Measurements from ENCODE around the gene DSCAML1. TPM values are rescaled to one million over a fixed set of nuclear protein-coding genes. Genes with fewer than 3 reads are reported as not detected.

DSCAML1 gene
- total RNA-seq, 4 donors from 2014 or later = 2.9 to 5.8 (median 3.3) TPM

DNA sequence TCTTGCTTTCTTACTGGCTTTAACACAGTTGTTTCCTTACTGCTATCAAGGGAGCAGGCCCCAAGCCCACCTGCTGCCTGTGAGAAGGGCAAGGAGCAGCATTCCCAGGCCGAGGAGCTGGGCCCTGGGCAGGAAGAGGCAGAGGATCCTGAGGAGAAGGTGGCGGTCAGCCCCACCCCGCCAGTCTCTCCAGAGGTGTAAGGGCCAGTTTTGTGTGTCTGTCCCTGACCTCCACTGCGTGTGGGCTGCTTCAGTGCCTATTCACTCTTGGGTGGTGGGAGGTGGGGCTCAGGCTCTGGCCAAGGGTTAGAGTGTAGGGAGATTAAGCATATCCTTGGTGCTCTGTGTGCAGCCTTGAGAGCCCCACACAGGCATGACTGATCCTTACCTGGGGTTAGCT, 414.3 kb downstream of the DSCAML1 start:
- intact Hi-C loops (cut with DNase I; ENCODE audit: low total_unique reads) (no loop called here), in situ Hi-C loops (cut with MboI; ENCODE audit: low pct_ligation_motif_present in 1 of 4, low pct_unique_long_range_greater_than_20kb in 1 of 4, low sequenced_read_pairs in 3 of 4) (no loop called here)
- Histone ChIP-seq H3K4me1 (no peaks in the 10 kb centered on the region), H3K9me3 (no peaks in the 10 kb centered on the region), H3K27me3 (no peaks in the 10 kb centered on the region), H3K27ac (no peak overlapping the region), H3K4me3 (no peak overlapping the region), H3K36me3 (peaks cover 0 to 3% (median 0%) of the 10 kb centered on the region in 4 donors)
- DNase-seq = no peak
- TF ChIP-seq EP300 (IDR thresholded peaks at IDR 0.05; ENCODE audit: low read depth) (no peak), POLR2A (IDR thresholded peaks at IDR 0.05) (no peak), POLR2AphosphoS5 (IDR thresholded peaks at IDR 0.05) (no peak)
- TF ChIP-seq, protein P1, sequence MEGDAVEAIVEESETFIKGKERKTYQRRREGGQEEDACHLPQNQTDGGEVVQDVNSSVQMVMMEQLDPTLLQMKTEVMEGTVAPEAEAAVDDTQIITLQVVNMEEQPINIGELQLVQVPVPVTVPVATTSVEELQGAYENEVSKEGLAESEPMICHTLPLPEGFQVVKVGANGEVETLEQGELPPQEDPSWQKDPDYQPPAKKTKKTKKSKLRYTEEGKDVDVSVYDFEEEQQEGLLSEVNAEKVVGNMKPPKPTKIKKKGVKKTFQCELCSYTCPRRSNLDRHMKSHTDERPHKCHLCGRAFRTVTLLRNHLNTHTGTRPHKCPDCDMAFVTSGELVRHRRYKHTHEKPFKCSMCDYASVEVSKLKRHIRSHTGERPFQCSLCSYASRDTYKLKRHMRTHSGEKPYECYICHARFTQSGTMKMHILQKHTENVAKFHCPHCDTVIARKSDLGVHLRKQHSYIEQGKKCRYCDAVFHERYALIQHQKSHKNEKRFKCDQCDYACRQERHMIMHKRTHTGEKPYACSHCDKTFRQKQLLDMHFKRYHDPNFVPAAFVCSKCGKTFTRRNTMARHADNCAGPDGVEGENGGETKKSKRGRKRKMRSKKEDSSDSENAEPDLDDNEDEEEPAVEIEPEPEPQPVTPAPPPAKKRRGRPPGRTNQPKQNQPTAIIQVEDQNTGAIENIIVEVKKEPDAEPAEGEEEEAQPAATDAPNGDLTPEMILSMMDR (IDR thresholded peaks at IDR 0.05) = no peak
- WGBS, 2 donors (ENCODE audit: low coverage in 1 of 2) = 94% methylated on average over 4 of the region's 4 CpGs; no CpG with 5 or more reads in 1 of the 2 donors

DNA sequence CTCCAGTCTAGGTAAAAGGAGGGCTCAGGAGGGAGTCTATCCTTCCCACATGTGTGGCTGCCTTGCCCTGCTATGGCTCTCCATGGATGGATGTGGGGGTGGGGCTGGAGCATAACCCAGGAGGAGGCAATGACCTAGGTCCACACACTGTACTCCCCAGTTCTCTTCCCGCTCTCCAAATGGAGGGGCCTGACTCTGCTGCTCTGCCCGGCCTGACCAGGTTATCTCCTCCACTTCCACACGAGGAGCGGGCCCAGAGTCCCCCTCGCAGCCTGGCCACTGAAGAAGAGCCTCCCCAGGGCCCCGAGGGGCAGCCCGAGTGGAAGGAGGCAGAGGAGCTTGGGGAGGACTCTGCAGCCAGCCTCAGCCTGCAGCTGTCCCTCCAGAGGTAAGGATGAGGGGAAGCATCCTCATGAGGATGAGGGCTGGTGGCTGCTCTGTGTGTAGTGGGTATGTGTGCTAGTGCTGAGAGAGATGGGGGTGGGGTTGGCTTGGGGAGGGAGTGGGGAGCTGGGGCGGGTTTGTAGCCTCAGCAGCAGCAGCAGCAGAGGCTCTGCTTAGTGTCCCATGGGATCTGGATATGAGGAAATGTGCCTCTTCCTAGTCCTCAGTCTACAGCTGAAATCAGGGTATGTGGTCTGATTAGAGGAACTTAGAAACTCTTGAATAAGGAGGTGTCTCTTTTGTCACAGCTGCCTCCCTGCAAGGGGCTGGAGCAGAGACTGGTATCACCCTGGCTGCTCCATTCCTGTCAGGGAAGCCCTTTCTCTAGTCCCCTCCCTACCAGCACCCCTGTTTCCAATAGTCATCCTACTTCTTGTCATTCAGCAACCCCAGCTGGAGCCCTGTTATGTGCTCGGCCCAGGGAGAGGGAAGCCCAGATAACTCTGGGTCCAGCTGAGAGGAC, 415.3 kb downstream of the DSCAML1 start:
- DNase-seq = no peak
- in situ Hi-C loops (cut with MboI; ENCODE audit: low pct_ligation_motif_present in 1 of 4, low pct_unique_long_range_greater_than_20kb in 1 of 4, low sequenced_read_pairs in 3 of 4) = no loop called here
- intact Hi-C loops (cut with DNase I; ENCODE audit: low total_unique reads) = no loop called here

DNA sequence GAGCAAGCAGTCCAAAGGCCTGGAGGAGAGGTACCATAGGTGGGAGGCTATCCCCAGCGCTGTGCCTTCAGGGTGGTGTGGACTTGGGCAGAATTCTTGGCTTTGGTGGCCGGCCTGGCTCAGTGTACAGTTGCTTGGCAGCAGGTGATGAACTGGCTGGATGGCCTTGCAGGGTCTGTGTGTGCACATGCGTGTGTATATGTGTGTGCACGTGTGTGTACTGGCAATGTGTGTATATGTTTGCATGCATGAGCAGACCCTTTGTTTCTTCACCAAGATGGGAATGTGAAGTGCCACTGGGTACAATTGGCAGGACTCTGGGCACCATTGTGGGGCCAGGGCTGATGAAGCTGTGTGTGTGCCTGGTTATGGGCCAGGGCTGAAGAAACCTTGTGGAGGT, 416.3 kb downstream of the DSCAML1 start:
- Histone ChIP-seq H3K4me3 (no peak overlapping the region), H3K4me1 (no peaks in the 10 kb centered on the region), H3K27me3 (no peaks in the 10 kb centered on the region), H3K27ac (no peak overlapping the region), H3K36me3 (peaks cover 0 to 3% (median 0%) of the 10 kb centered on the region in 4 donors), H3K9me3 (no peaks in the 10 kb centered on the region)
- TF ChIP-seq, protein P1 (IDR thresholded peaks at IDR 0.05) = no peak
- no peak for TF ChIP-seq POLR2A (IDR thresholded peaks at IDR 0.05)
- TF ChIP-seq POLR2AphosphoS5 (IDR thresholded peaks at IDR 0.05) = no peak
- TF ChIP-seq EP300 (IDR thresholded peaks at IDR 0.05; ENCODE audit: low read depth) = no peak
- 98 to 100% methylated on average over 1 to 4 of the region's 4 CpGs for WGBS, 2 donors (ENCODE audit: low coverage in 1 of 2)
- intact Hi-C loops (cut with DNase I; ENCODE audit: low total_unique reads) (no loop called here), in situ Hi-C loops (cut with MboI; ENCODE audit: low pct_ligation_motif_present in 1 of 4, low pct_unique_long_range_greater_than_20kb in 1 of 4, low sequenced_read_pairs in 3 of 4) (no loop called here)
- DNase-seq = no peak

More for the DNA sequence above, 415.3 kb downstream of the DSCAML1 start:
- whole genome bisulfite sequencing, 2 donors (ENCODE audit: low coverage in 1 of 2) = 100% methylated on average over 1 to 9 of the region's 9 CpGs
- H3K9me3 ChIP-seq = no peaks in the 10 kb centered on the region
- TF ChIP-seq POLR2AphosphoS5 (IDR thresholded peaks at IDR 0.05) = no peak
- TF ChIP-seq, protein P1 (IDR thresholded peaks at IDR 0.05) = no peak
- no peak for TF ChIP-seq POLR2A (IDR thresholded peaks at IDR 0.05)
- no peak for TF ChIP-seq EP300 (IDR thresholded peaks at IDR 0.05; ENCODE audit: low read depth)
- H3K27ac ChIP-seq = no peak overlapping the region
- no peaks in the 10 kb centered on the region for H3K27me3 ChIP-seq
- H3K4me3 ChIP-seq = no peak overlapping the region
- peaks cover 0 to 3% (median 0%) of the 10 kb centered on the region in 4 donors for H3K36me3 ChIP-seq
- no peaks in the 10 kb centered on the region for H3K4me1 ChIP-seq

DNA sequence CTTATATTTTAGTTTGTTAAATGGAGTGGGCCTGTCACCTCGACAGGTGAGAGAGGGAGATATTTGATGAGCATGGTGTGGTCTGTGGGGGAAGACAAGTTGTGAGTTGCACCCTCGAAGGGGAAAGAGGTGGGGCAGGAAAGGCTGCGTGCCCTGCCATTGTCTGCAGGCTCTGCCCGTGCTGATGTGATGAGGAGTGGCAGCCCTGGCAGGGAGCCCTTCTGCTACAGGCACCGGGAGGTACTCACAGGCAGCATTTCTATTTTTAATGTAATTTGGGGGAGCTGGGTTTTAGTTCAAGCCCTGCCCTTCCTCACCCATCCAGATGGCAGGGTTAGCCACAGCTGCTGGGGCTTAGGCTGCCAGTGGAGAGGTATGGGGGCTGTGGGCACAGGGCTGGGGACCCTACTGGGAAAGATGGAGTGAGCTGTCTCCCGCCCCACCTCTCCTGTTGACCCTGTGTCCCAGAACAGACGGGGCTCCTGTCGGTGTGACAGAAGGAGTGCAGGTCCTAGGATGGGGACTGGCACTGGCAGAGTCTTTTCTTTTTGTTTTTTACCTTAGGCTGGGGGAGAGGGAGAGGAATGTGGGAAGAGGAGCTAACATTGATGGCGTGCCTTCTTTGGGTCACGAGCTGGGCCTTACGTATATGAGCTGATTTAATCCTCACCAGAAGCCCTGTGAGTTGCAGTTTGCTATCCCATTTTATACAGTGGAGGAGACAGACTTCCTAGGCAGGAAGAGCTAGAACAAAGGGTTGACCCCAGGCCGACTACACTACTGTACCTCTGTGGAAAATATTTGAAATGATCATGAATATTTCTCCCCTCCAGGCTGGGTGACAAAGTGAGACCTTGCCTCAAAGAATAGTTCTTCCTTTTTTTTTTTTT, 417.8 kb downstream of the DSCAML1 start:
- Histone ChIP-seq H3K27me3 (no peaks in the 10 kb centered on the region), H3K4me1 (no peaks in the 10 kb centered on the region), H3K9me3 (no peaks in the 10 kb centered on the region), H3K36me3 (peaks cover 0 to 4% (median 2%) of the 10 kb centered on the region in 4 donors), H3K4me3 (no peak overlapping the region), H3K27ac (no peak overlapping the region)
- TF ChIP-seq EP300 (IDR thresholded peaks at IDR 0.05; ENCODE audit: low read depth) (no peak), POLR2A (IDR thresholded peaks at IDR 0.05) (no peak), POLR2AphosphoS5 (IDR thresholded peaks at IDR 0.05) (no peak)
- TF ChIP-seq, protein P1 (IDR thresholded peaks at IDR 0.05) = no peak
- 88 to 96% methylated on average over 5 to 12 of the region's 12 CpGs for WGBS, 2 donors (ENCODE audit: low coverage in 1 of 2)
- intact Hi-C loops (cut with DNase I; ENCODE audit: low total_unique reads) (no loop called here), in situ Hi-C loops (cut with MboI; ENCODE audit: low pct_ligation_motif_present in 1 of 4, low pct_unique_long_range_greater_than_20kb in 1 of 4, low sequenced_read_pairs in 3 of 4) (no loop called here)
- no peak for DNase-seq
